Neuron (in vitro differentiated cells): ENCODE data around the gene FNDC3B.

Source experiments
- H2AFZ ChIP-seq: one replicate; pipeline ENCODE4 v1.6.1; 2013; ENCODE audit warnings: low read depth, mild to moderate bottlenecking, inconsistent platforms, low read length, moderate library complexity
- H3K27me3 ChIP-seq: one replicate; pipeline ENCODE4 v1.6.1; 2013; ENCODE audit warnings: low read length; ENCODE audit not compliant: insufficient read depth
- H3K36me3 ChIP-seq: one replicate; pipeline ENCODE4 v1.6.1; 2013; ENCODE audit warnings: low read length; ENCODE audit not compliant: insufficient read depth
- H3K4me1 ChIP-seq: one replicate; pipeline ENCODE4 v1.6.1; 2013; ENCODE audit warnings: low read length; ENCODE audit not compliant: insufficient read depth
- H3K4me3 ChIP-seq: 2 replicates; pipeline ENCODE4 v1.5.1; 2013; ENCODE audit warnings: mild to moderate bottlenecking, low read length, moderate library complexity
- H3K9me3 ChIP-seq: one replicate; pipeline ENCODE4 v1.6.1; 2013; ENCODE audit warnings: low read length

FNDC3B gene

DNA sequence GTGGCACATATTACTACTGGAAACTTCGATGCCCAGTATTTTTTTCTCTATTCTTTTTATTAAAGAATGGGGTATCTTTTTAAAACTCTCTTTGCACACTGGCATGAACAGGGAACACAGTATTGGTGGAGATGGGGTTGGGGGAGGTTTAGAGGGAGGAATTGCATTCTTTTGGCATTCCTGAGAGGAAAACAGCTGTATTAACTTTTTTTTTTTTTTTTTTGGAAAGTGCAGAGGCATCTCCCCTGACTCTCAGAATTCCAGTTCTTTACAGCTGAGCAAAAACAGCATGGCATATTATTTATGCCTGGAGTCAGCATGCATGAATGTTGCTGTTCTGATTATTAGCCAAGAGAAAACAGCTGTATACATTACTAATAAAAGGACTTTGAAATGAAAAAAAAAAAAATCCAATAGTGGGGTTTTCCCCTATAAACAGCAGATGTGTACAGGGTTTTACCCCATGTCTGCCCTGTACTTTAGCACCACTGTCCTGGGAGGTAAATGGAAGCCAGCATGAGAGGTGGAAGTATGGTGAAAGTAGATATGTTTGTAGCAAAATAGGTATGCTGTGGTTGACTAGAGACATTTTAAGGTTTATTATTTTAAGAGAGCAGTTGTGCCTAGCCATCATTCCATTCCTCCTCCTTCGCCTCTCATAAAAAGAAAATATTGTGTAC lies 132.2 kb downstream of the FNDC3B start:
- H3K27me3 ChIP-seq: no peaks in the 10 kb centered on the region
- H3K36me3 ChIP-seq: no peaks in the 10 kb centered on the region
- no peak overlapping the region for H2AFZ ChIP-seq
- no peak overlapping the region for H3K4me3 ChIP-seq
- no peaks in the 10 kb centered on the region for H3K9me3 ChIP-seq
- H3K4me1 ChIP-seq: peaks cover 51% of the 10 kb centered on the region

DNA sequence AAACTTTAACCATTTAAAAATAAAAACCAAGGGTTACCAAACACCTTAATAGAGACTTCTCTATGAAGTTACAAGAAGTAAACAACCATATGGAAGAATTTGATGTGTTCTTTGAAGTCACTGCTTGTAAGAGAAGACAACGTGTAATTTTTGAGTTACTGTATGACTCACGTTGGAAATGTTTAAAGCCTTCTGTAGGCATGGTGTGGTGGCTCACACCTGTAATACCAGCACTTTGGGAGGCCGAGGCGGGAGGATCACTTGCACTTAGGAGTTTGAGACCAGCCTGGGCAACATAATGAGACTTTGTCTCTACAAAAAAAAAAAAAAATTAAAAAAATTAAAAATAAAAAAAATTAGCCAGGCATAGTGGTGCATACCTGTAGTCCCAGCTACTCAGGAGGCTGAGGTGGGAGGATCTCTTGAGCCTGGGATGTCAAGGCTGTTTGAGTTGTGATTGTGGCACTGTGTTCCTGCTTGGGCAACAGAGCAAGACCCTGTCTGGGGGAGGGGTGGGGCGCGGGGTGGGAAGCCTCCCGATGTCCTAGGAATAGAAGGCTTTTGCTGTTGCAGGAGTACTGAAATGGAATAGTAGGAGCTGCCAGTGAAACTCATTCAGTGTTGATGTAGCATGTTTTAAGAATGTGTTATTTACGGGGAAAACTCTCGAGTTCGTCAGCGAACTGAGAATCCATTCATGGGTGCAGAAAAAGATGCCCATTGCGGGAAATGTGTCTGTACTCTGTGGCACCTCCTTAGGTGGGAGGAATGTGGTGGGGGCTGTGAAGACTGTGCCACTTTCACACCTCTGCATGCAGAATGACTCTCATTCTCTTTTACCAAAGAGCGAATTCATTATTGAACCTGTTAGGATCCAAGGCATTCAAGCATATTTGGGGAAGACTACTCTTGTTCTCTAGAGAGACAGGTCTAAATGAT lies 134.2 kb downstream of the FNDC3B start:
- H3K27me3 ChIP-seq: no peaks in the 10 kb centered on the region
- H3K9me3 ChIP-seq: no peaks in the 10 kb centered on the region
- H3K36me3 ChIP-seq: peaks cover 2% of the 10 kb centered on the region
- H2AFZ ChIP-seq: no peak overlapping the region
- no peak overlapping the region for H3K4me3 ChIP-seq
- H3K4me1 ChIP-seq: peaks cover 51% of the 10 kb centered on the region

DNA sequence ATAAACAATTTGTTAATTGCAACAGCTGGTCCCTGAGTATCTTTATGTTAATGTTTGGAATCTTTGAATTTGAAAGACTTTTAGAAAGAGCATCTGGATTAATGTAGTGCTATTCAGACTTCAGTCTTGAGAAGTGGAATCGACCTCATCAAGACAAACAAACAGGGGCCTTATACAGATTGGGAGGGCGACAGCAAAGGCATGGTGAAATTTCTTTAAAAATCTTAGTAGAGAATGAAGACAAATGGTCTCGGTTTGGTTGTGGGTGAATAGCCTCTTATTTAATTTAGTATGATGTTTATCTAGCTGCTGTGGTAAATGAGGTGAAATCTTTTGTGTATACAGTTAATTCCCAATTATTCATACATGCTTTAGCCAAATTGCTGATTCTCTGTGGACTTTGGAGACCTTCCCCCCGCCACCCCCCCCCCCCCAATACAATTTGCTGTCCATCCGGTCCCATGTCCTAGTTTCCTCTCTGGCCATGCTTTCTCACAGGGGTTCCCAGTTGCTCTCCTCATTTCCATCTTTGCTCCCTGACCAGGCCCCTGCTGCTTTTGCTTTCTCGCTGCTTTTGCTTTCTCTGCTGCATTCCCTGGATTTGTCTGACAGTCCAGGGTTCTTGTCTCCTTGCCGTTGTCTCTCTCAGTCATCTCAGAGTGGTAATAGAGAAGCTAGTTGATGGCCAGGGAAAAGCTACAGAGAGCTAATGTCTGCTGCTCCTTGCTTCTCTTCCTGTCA lies 135.3 kb downstream of the FNDC3B start:
- Histone ChIP-seq H3K4me1 (peaks cover 43% of the 10 kb centered on the region), H3K4me3 (peak overlapping the region; percentile 28)

DNA sequence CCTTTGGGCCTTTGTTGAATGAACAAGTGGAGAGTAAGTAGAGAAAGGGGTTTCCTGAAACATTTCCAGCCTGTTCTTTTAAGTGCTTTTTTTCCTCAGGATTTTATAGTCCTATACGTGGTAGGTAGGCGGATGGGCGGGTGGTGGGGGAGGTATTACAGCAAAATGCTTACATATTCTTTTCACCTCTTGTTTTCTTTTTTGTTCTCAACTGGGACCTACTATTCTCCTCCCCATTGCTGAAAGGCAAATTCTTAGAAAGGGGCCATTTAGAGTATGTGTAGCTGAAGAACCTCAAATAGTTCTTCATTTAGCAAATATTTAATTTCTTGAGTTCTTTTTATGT lies 135.8 kb downstream of the FNDC3B start:
- peaks cover 41% of the 10 kb centered on the region for H3K4me1 ChIP-seq
- H2AFZ ChIP-seq: no peak overlapping the region

More for the DNA sequence above, 135.3 kb downstream of the FNDC3B start:
- Histone ChIP-seq H3K9me3 (no peaks in the 10 kb centered on the region), H3K27me3 (no peaks in the 10 kb centered on the region), H3K36me3 (peaks cover 2% of the 10 kb centered on the region), H2AFZ (no peak overlapping the region)

DNA sequence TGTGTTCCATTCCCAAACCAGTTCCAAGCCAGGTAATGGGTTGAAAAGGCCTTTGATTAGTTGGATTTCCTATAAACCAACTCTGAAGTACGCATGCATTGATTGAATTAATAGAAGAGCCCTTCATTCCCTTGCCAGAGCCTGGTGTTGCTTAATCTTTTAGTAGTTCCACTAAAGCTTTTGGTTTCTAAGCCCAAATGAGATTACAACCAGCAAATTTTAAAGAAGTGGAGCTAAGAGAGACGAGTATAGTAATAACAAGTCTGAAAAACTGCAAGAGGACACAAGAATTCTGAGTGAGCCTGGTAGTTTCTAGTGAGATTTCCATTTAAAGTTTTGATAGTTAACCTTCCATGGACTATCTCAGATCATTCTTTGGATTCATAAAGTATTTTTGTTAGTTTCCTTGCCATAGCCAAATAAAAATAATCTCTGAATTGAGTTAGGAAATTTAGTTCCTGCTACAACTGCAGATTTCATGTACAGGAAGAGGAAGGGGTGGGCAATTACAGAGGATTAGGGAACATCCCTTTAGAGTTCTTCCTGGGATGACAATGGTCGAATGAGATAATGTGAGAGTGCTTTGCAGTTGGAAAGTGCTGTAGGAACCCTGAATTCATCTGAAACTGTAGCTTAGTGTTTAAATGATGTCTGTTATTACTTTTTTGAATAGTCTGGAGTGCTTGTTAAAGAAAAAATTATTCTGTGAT lies 136.8 kb downstream of the FNDC3B start:
- Histone ChIP-seq H3K9me3 (no peaks in the 10 kb centered on the region), H3K36me3 (peaks cover 2% of the 10 kb centered on the region), H3K4me3 (no peak overlapping the region), H3K27me3 (no peaks in the 10 kb centered on the region), H2AFZ (no peak overlapping the region), H3K4me1 (peaks cover 31% of the 10 kb centered on the region)

More for the DNA sequence above, 135.8 kb downstream of the FNDC3B start:
- no peaks in the 10 kb centered on the region for H3K9me3 ChIP-seq
- peak overlapping the region; percentile 28 for H3K4me3 ChIP-seq
- no peaks in the 10 kb centered on the region for H3K27me3 ChIP-seq
- peaks cover 2% of the 10 kb centered on the region for H3K36me3 ChIP-seq

DNA sequence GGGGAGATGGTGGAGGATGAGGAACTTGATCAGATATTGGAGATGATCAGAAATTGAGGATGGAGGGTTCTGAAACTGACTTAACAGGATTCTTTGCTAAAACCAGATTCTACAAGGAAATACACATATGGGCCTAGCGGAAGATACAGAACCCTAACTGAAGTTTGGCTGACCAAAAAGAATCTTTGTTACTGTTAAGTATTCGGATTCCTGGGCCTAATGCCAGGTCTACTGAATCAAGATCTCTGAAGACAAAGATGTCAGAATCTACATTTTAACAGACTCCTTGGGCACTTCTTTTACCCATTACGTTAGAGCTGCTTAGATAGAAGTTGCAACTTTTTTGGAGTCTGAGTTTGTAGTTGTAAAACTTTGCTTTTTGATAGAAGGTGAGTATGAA lies 137.7 kb downstream of the FNDC3B start:
- Histone ChIP-seq H3K36me3 (peaks cover 2% of the 10 kb centered on the region), H3K4me3 (no peak overlapping the region), H3K4me1 (peaks cover 26% of the 10 kb centered on the region), H2AFZ (no peak overlapping the region), H3K9me3 (no peaks in the 10 kb centered on the region), H3K27me3 (no peaks in the 10 kb centered on the region)

DNA sequence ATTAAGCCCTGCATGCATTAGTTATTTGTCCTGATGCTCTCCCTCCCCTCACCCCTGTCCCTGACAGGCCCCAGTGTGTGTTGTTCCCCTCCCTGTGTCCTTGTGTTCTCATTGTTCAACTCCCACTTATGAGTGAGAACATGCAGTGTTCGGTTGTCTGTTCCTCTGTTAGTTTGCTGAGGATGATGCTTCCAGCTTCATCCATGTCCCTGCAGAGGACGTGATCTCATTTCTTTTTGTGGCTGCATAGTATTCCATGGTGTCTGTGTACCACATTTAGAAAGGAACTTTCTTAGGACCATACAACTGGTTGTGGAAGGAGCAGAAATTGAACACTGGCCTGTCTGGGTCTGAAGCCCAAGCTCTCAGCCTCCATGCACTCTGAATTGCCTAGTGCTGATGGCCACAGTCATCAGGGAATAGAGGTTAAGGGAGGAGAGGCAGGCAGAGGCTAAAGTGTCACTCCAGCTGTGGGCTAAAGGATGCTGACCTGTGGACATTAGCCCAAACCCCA lies 138.5 kb downstream of the FNDC3B start:
- Histone ChIP-seq H2AFZ (no peak overlapping the region), H3K4me1 (peaks cover 29% of the 10 kb centered on the region), H3K27me3 (no peaks in the 10 kb centered on the region), H3K9me3 (no peaks in the 10 kb centered on the region), H3K36me3 (peaks cover 2% of the 10 kb centered on the region), H3K4me3 (no peak overlapping the region)

DNA sequence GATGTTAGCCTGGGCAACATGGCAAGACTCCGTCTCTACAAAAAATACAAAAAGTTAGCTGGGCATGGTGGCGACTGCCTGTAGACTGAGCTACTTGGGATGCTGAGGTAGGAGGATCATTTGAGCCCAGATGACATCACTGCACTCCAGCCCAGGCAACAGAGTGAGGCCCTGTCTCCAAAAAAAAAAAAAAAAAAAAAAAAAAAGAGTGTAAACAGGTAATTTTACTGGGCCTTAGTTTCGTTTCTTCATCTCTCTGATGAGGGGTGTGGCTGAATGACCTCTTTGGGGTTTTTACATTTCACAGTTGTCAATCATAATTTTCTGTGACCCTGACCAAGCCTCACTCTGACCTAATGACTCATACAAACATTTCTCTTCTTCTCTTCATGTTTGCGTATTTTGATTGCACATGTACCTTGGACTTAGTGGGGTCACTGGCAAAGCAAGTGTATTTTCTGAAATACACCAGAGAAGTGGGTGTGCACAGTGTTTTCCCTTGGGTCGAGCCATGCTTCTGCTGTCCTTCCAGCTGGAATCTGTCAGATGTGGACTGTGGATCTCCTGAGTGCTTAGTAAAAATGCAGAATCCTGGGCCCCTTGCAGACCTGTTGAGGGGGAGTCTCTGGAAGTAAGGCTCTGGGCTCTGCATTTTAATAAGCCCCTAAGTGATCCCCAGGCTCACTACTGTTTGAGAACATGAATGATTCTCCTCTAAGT lies 140.5 kb downstream of the FNDC3B start:
- Histone ChIP-seq H3K4me1 (peaks cover 20% of the 10 kb centered on the region), H2AFZ (no peak overlapping the region), H3K9me3 (no peaks in the 10 kb centered on the region), H3K4me3 (no peak overlapping the region), H3K27me3 (no peaks in the 10 kb centered on the region), H3K36me3 (peaks cover 2% of the 10 kb centered on the region)

DNA sequence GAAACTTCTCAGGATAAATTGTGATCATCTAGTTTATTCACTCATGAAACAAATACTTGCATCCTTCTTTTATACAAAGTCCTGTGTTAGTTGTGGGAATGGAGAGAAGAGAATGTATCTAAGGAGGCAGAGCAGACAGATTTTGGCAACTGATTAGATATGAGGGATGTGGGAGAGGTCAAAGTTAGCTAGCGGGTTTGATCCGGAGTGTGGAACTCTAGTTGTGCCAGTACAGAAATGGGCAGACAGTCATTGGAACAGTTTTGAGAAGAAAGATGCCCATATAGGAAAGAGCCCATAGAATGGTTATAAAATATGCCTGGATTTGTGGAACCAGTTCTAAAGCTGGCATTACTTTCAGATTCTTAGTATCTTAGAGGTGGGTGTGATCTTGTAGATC lies 141.1 kb downstream of the FNDC3B start:
- Histone ChIP-seq H2AFZ (no peak overlapping the region), H3K4me1 (peaks cover 14% of the 10 kb centered on the region), H3K9me3 (no peaks in the 10 kb centered on the region), H3K4me3 (no peak overlapping the region), H3K36me3 (peaks cover 2% of the 10 kb centered on the region), H3K27me3 (no peaks in the 10 kb centered on the region)

DNA sequence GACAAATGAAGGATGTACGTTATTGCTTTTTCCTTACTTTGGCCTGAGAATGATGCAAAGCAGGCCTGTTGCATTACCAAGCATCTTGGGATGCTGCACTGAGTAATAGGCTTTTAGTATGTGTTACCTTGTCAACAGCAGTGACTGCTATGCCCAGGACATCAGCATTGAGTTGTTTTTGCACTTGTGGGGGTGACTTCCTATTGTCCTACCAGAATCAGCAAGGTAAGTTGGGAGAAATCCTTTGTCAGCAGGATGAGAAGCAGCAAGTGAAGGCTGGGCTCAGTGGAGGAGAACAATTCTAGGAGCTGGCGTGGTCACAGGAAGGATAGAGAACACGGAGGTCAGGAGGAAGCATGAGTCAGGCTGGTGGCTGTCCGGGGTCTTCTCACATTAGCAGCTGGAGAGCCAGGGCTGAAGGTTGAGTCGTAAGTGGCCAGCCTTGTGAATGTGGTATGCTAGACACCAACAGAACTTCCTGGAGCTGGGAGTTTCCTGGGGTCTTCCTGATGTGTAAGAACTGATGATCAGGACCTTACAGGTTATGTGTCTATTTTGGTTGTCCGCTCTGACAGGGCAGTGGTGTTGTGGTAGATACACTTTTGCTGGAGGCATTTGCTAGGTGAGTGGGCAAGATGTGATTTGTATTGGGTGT lies 142.7 kb downstream of the FNDC3B start:
- Histone ChIP-seq H3K27me3 (no peaks in the 10 kb centered on the region), H3K36me3 (peaks cover 2% of the 10 kb centered on the region), H3K4me1 (peaks cover 12% of the 10 kb centered on the region), H3K4me3 (no peak overlapping the region), H3K9me3 (no peaks in the 10 kb centered on the region), H2AFZ (no peak overlapping the region)

DNA sequence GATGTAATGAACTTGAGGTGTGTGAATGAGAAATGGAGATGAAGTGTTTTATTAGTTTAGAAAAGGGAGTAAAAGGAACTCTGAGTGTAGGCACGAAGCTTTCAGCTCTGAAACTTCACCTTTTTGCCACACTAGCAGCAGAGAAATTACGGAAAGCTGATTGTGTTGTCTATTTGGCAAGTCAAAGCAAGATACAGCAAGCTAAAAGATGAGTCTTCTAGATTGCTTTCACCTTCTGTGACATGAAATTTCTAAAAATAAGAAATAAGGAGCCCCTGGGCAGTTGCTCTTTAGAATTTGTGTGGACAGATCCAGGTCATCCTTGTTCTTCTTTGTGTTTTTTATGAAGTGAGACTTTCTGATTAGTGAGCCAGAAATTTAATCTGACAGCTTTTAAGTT lies 143.4 kb downstream of the FNDC3B start:
- no peak overlapping the region for H3K4me3 ChIP-seq
- H3K36me3 ChIP-seq: peaks cover 2% of the 10 kb centered on the region
- H2AFZ ChIP-seq: no peak overlapping the region
- no peaks in the 10 kb centered on the region for H3K9me3 ChIP-seq
- H3K27me3 ChIP-seq: no peaks in the 10 kb centered on the region
- H3K4me1 ChIP-seq: peaks cover 12% of the 10 kb centered on the region
